CD4-positive, alpha-beta T cell (primary cell): ENCODE measurements around the gene TTLL3. TPM values are rescaled to one million over a fixed set of nuclear protein-coding genes. Genes with fewer than 3 reads are reported as not detected.

Source experiments
- ATAC-seq: fragments of 200-7000 bp; cut with Tn5 transposase; one replicate; pipeline ENCODE4 v1.10.0; 2022; ENCODE audit warnings: mild to moderate bottlenecking; ENCODE audit not compliant: poor library complexity
- CTCF ChIA-PET: fragments of 350-600 bp; sonication (Branson Sonifier 250); formaldehyde crosslinking; loops from one replicate; lab custom pipeline; 2021; ENCODE audit warnings: antibody characterized with exemption, inconsistent platforms; lab: Charles Lee
- POLR2A ChIA-PET: fragments of 350-600 bp; sonication (Branson Sonifier 250); formaldehyde crosslinking; loops from one replicate; lab custom pipeline; 2021; ENCODE audit warnings: antibody characterized with exemption, inconsistent platforms; lab: Charles Lee
- DNase-seq, 14 experiments: peaks; one replicate each; pipeline ENCODE4 v3.0.0-alpha.2; 2013 to 2020; ENCODE audit warnings: mixed read lengths in 2 of 14
- H3K27ac ChIP-seq, 2 donors: one replicate each; pipeline versions ENCODE4 v1.5.1 to v1.7.0; 2013; ENCODE audit warnings: low read length in 2 of 2, low read depth in 1 of 2, mild to moderate bottlenecking in 1 of 2
- H3K27me3 ChIP-seq, 2 experiments: 1 replicate in 1 of 2; 2 replicates in 1 of 2; pipeline versions ENCODE4 v1.6.1 to v1.7.0; 2013; ENCODE audit warnings: low read length in 2 of 2, control low read depth in 1 of 2, mild to moderate bottlenecking in 1 of 2, moderate library complexity in 1 of 2; ENCODE audit not compliant: insufficient read depth in 2 of 2, control insufficient read depth in 1 of 2
- H3K36me3 ChIP-seq: one replicate; pipeline ENCODE4 v1.6.1; 2013; ENCODE audit warnings: low read length, control low read depth; ENCODE audit not compliant: insufficient read depth
- H3K4me1 ChIP-seq: one replicate; pipeline ENCODE4 v1.6.1; 2013; ENCODE audit warnings: low read length, control low read depth; ENCODE audit not compliant: insufficient read depth
- H3K4me3 ChIP-seq: one replicate; pipeline ENCODE4 v1.5.1; 2013; ENCODE audit warnings: mild to moderate bottlenecking, low read length, moderate library complexity
- H3K9me3 ChIP-seq, 2 experiments: 1 replicate in 1 of 2; 2 replicates in 1 of 2; pipeline versions ENCODE4 v1.6.1 to v1.7.0; 2013; ENCODE audit warnings: low read length in 2 of 2, mild to moderate bottlenecking in 2 of 2, control low read depth in 1 of 2, moderate library complexity in 1 of 2; ENCODE audit not compliant: control insufficient read depth in 1 of 2, insufficient read depth in 1 of 2
- H3K27ac Mint-ChIP-seq: one replicate; pipeline ENCODE4 v1.8.0; 2020; ENCODE audit warnings: mixed read lengths
- H3K27me3 Mint-ChIP-seq: one replicate; pipeline ENCODE4 v1.8.0; 2021; ENCODE audit warnings: mixed read lengths
- H3K36me3 Mint-ChIP-seq: one replicate; pipeline ENCODE4 v1.8.0; 2021; ENCODE audit warnings: low read depth, mixed read lengths
- H3K4me1 Mint-ChIP-seq: one replicate; pipeline ENCODE4 v1.8.0; 2021; ENCODE audit warnings: low read depth, mixed read lengths
- H3K4me3 Mint-ChIP-seq: one replicate; pipeline ENCODE4 v1.8.0; 2020; ENCODE audit warnings: mild to moderate bottlenecking, mixed read lengths
- H3K9me3 Mint-ChIP-seq: one replicate; pipeline ENCODE4 v1.8.0; 2020; ENCODE audit warnings: mixed read lengths
- intact Hi-C, 2 experiments: fragments of 100-400 bp; cut with DNase I in 1 of 2; cut with micrococcal nuclease in 1 of 2; formaldehyde crosslinking; loops; one replicate each; pipeline versions ENCODE4 v1.15.1 to v1.9.0; 2023 to 2025; cut with DNase I, micrococcal nuclease
- total RNA-seq, 174 experiments: library from RNA in 2 of 174; stranded (reverse) in 2 of 174; gene quantifications; one replicate each; pipeline ENCODE4 v1.2.3 and lab custom pipeline; 2021 to 2026
- TF ChIP-seq, protein P1 (sequence below): fragments of 200-600 bp; IDR thresholded peaks from one replicate; pipeline ENCODE4 v1.8.0; 2022; ENCODE audit warnings: antibody characterized with exemption, mild to moderate bottlenecking

The TTLL3 gene
- total RNA-seq, 2 experiments from 2014 or later, result 50.5 to 58.6 TPM

DNA sequence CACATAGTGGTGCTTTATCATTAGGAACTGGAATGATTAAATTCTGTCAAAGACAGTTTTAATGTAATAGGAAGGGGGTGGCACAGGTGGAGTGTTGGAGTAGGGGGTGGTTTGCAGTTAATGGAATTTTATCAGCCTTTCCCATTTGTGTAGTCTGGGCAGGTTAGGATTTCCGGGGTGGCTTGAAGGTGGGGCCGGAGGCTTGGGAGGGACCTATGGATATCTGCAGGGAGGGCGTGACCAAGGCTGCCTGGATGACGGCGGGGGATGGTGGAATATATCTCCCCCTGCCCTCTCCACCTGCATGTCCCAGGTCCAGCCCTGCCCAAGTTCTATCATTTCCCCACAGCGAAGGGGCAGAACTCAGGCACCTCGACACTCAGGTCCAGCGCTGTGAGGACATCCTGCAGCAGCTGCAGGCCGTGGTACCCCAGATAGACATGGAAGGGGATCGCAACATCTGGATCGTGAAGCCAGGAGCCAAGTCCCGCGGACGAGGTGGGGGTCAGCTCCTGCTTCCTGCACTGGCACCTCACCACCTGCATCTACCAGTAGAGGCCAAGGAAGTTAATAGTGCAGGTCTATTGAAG, 15.5 kb downstream of the TTLL3 start:
- H3K4me3 Mint-ChIP-seq, result no peak overlapping the region
- H3K27ac Mint-ChIP-seq, result no peak overlapping the region
- H3K4me1 ChIP-seq, result no peaks in the 10 kb centered on the region
- no peaks in the 10 kb centered on the region for H3K27me3 Mint-ChIP-seq
- intact Hi-C loops, result no loop called here
- H3K9me3 ChIP-seq, result no peaks in the 10 kb centered on the region
- ChIA-PET CTCF (no interaction called here), POLR2A (no interaction called here)
- H3K9me3 Mint-ChIP-seq, result no peaks in the 10 kb centered on the region
- H3K4me1 Mint-ChIP-seq, result no peaks in the 10 kb centered on the region
- DNase-seq (no peak), ATAC-seq (no peak)
- no peak overlapping the region for H3K4me3 ChIP-seq
- H3K36me3 ChIP-seq, result peaks cover 8% of the 10 kb centered on the region
- no peaks in the 10 kb centered on the region for H3K27me3 ChIP-seq
- no peak overlapping the region for H3K27ac ChIP-seq
- TF ChIP-seq, protein P1, sequence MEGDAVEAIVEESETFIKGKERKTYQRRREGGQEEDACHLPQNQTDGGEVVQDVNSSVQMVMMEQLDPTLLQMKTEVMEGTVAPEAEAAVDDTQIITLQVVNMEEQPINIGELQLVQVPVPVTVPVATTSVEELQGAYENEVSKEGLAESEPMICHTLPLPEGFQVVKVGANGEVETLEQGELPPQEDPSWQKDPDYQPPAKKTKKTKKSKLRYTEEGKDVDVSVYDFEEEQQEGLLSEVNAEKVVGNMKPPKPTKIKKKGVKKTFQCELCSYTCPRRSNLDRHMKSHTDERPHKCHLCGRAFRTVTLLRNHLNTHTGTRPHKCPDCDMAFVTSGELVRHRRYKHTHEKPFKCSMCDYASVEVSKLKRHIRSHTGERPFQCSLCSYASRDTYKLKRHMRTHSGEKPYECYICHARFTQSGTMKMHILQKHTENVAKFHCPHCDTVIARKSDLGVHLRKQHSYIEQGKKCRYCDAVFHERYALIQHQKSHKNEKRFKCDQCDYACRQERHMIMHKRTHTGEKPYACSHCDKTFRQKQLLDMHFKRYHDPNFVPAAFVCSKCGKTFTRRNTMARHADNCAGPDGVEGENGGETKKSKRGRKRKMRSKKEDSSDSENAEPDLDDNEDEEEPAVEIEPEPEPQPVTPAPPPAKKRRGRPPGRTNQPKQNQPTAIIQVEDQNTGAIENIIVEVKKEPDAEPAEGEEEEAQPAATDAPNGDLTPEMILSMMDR, result no peak
- H3K36me3 Mint-ChIP-seq, result no peaks in the 10 kb centered on the region

DNA sequence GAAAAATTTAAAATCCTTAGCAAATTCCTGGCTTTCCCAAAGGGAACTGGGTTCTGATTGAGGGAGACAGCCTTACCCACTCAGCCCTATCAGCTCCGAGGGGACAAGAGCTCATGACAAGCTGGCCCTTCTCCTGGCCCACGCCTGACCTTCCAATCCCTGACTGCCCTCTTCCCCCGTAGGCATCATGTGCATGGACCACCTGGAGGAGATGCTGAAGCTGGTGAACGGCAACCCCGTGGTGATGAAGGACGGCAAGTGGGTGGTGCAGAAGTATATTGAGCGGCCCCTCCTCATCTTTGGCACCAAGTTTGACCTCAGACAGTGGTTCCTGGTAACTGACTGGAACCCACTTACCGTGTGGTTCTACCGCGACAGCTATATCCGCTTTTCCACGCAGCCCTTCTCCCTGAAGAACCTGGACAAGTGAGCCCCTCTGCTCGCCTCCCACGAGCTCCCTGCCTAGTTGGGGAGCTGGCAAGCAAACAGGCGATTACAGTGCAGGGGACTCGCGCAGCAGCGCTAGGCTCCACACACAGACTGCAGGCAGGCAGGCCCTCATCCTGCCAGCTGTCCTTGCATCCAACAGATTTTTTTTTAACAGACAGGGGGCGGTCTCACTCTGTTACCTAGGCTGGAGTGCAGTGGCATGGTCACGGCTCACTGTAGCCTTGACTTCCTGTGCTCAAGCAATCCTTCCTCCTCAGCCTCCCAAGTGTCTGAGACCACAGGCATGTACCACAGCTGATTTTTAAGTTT, 16.9 kb downstream of the TTLL3 start:
- no peak overlapping the region for H3K27ac Mint-ChIP-seq
- Histone ChIP-seq H3K36me3 (peaks cover 8% of the 10 kb centered on the region), H3K27ac (no peak overlapping the region), H3K9me3 (no peaks in the 10 kb centered on the region), H3K4me1 (no peaks in the 10 kb centered on the region), H3K27me3 (no peaks in the 10 kb centered on the region), H3K4me3 (no peak overlapping the region)
- no peak overlapping the region for H3K4me3 Mint-ChIP-seq
- no peaks in the 10 kb centered on the region for H3K36me3 Mint-ChIP-seq
- ATAC-seq (peak; percentile 49), DNase-seq (peak in 4 of 14 experiments; percentile 14 to 47 (median 33))
- H3K27me3 Mint-ChIP-seq, result no peaks in the 10 kb centered on the region
- TF ChIP-seq, protein P1, result no peak
- ChIA-PET POLR2A (no interaction called here), CTCF (no interaction called here)
- peaks cover 7% of the 10 kb centered on the region for H3K4me1 Mint-ChIP-seq
- H3K9me3 Mint-ChIP-seq, result no peaks in the 10 kb centered on the region
- intact Hi-C loops, result no loop called here

DNA sequence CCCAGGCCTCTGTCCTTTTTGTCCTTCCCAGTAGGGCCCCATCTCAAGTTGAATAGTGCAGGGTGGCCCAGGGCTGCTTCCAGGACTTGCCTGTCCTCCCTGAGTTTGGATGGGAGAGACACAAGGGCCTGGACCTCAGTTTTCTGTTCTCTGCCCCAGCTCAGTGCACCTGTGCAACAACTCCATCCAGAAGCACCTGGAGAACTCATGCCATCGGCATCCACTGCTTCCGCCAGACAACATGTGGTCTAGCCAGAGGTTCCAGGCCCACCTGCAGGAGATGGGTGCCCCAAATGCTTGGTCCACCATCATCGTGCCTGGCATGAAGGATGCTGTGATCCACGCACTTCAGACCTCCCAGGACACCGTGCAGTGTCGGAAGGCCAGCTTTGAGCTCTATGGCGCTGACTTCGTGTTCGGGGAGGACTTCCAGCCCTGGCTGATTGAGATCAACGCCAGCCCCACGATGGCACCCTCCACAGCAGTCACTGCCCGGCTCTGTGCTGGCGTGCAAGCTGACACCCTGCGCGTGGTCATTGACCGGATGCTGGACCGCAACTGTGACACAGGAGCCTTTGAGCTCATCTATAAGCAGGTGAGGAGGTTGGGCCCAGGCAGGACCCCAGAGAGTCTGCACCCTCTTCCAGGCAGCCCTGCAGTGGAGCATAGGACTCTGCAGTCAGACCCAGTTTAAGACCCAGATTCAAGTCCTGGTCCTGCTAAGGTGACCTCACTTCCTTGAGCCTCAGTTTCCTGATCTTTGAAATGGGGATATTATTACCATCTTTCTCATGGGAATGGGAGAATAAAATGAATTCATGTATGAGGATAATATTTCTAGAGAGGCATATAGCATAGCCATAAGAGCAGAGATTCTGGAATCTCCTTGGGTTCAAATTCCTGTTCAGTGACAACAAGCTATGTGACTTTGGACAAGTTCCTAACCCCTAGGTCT, 19.0 kb downstream of the TTLL3 start:
- no peak overlapping the region for H3K4me3 Mint-ChIP-seq
- no peak for ATAC-seq
- H3K4me1 Mint-ChIP-seq, result peaks cover 7% of the 10 kb centered on the region
- no peak for DNase-seq
- Histone ChIP-seq H3K27ac (no peak overlapping the region), H3K36me3 (peaks cover 26% of the 10 kb centered on the region), H3K4me3 (no peak overlapping the region), H3K27me3 (no peaks in the 10 kb centered on the region), H3K4me1 (no peaks in the 10 kb centered on the region), H3K9me3 (no peaks in the 10 kb centered on the region)
- peaks cover 14% of the 10 kb centered on the region for H3K36me3 Mint-ChIP-seq
- no peak overlapping the region for H3K27ac Mint-ChIP-seq
- H3K9me3 Mint-ChIP-seq, result no peaks in the 10 kb centered on the region
- TF ChIP-seq, protein P1, result no peak
- intact Hi-C loops, result no loop called here
- ChIA-PET POLR2A (no interaction called here), CTCF (no interaction called here)
- no peaks in the 10 kb centered on the region for H3K27me3 Mint-ChIP-seq
